HEK293 (cell line): ENCODE results near the gene PDGFC.

Experiments used
- CTCF ChIA-PET: fragments of 350-600 bp; formaldehyde crosslinking; extraction: SDS; loops from one replicate; lab custom pipeline; 2021; ENCODE audit warnings: antibody characterized with exemption; lab: Yijun Ruan, JAX
- POLR2A ChIA-PET: fragments of 300-600 bp; formaldehyde crosslinking; extraction: SDS; loops from one replicate; lab custom pipeline; 2020; ENCODE audit warnings: antibody characterized with exemption, inconsistent platforms; lab: Yijun Ruan, JAX
- H3K27ac ChIP-seq: fragments of 200-500 bp; sonication (Bioruptor generic); 2 replicates; pipeline ENCODE4 v1.5.1; 2014; ENCODE audit warnings: low read depth, low read length, control low read depth, inconsistent platforms; ENCODE audit errors: extremely low read depth
- H3K36me3 ChIP-seq, 2 experiments: fragments of 200-500 bp in 1 of 2; sonication (Bioruptor generic) in 1 of 2; 1 replicate in 1 of 2; 2 replicates in 1 of 2; pipeline ENCODE4 v1.5.1; 2014 to 2017; ENCODE audit warnings: inconsistent platforms in 2 of 2, low read length in 2 of 2; ENCODE audit not compliant: control insufficient read depth in 2 of 2, insufficient read depth in 1 of 2
- H3K4me1 ChIP-seq: fragments of 200-500 bp; sonication (Bioruptor generic); 2 replicates; pipeline ENCODE4 v1.5.1; 2014; ENCODE audit warnings: mild to moderate bottlenecking, low read length, inconsistent platforms; ENCODE audit not compliant: control insufficient read depth, insufficient read depth
- H3K4me3 ChIP-seq: 2 replicates; pipeline ENCODE4 v1.5.1; 2011; ENCODE audit warnings: low read depth, mild to moderate bottlenecking, control low read depth, low read length, moderate library complexity
- H3K9me3 ChIP-seq: fragments of 200-500 bp; sonication (Bioruptor generic); 2 replicates; pipeline ENCODE4 v1.5.1; 2014; ENCODE audit warnings: low read depth, low read length, inconsistent platforms; ENCODE audit not compliant: control insufficient read depth, insufficient read depth
- SETDB1 ChIP-seq: IDR thresholded peaks from one replicate; pipeline ENCODE4 v1.6.1; 2017; ENCODE audit warnings: mild to moderate bottlenecking, low read length, moderate library complexity, mixed read lengths; ENCODE audit not compliant: insufficient read length
- ZBTB20 ChIP-seq: fragments of 450-650 bp; formaldehyde crosslinking; IDR thresholded peaks from 2 replicates; pipeline ENCODE4 v1.5.1; 2016; ENCODE audit warnings: missing biosample characterization, missing genetic modification characterization
- ZBTB44 ChIP-seq: fragments of 450-650 bp; IDR thresholded peaks from 2 replicates; pipeline ENCODE4 v1.5.1; 2018; ENCODE audit warnings: missing biosample characterization, mild to moderate bottlenecking, missing genetic modification characterization
- ZBTB48 ChIP-seq: fragments of 450-650 bp; formaldehyde crosslinking; IDR thresholded peaks from 2 replicates; pipeline ENCODE4 v1.5.1; 2016; ENCODE audit warnings: missing biosample characterization, missing genetic modification characterization
- ZBTB8A ChIP-seq: fragments of 450-650 bp; formaldehyde crosslinking; IDR thresholded peaks from 2 replicates; pipeline ENCODE4 v1.5.1; 2016; ENCODE audit warnings: missing biosample characterization, missing genetic modification characterization
- ZFP3 ChIP-seq: fragments of 450-650 bp; formaldehyde crosslinking; IDR thresholded peaks from 2 replicates; pipeline ENCODE4 v1.5.1; 2016; ENCODE audit warnings: low read depth, missing biosample characterization, missing genetic modification characterization
- ZNF140 ChIP-seq: fragments of 450-650 bp; formaldehyde crosslinking; IDR thresholded peaks from 2 replicates; pipeline ENCODE4 v1.5.1; 2016; ENCODE audit warnings: missing biosample characterization, missing genetic modification characterization
- ZNF155 ChIP-seq: fragments of 450-650 bp; formaldehyde crosslinking; IDR thresholded peaks from 2 replicates; pipeline ENCODE4 v1.5.1; 2016; ENCODE audit warnings: missing biosample characterization, missing genetic modification characterization
- ZNF2 ChIP-seq: fragments of 450-650 bp; formaldehyde crosslinking; IDR thresholded peaks from 2 replicates; pipeline ENCODE4 v1.5.1; 2016; ENCODE audit warnings: missing biosample characterization, missing genetic modification characterization
- ZNF221 ChIP-seq: fragments of 450-650 bp; formaldehyde crosslinking; IDR thresholded peaks from 2 replicates; pipeline ENCODE4 v1.5.1; 2017; ENCODE audit warnings: missing biosample characterization, missing genetic modification characterization, borderline replicate concordance
- ZNF391 ChIP-seq: fragments of 450-650 bp; formaldehyde crosslinking; IDR thresholded peaks from 2 replicates; pipeline ENCODE4 v1.5.1; 2016; ENCODE audit warnings: low read depth, missing biosample characterization, missing genetic modification characterization, borderline replicate concordance
- ZNF394 ChIP-seq: fragments of 450-650 bp; formaldehyde crosslinking; IDR thresholded peaks from 2 replicates; pipeline ENCODE4 v1.5.1; 2016; ENCODE audit warnings: missing biosample characterization, missing genetic modification characterization, mild to moderate bottlenecking, moderate library complexity, borderline replicate concordance
- ZNF404 ChIP-seq: fragments of 450-650 bp; formaldehyde crosslinking; IDR thresholded peaks from 2 replicates; pipeline ENCODE4 v1.5.1; 2017; ENCODE audit warnings: missing biosample characterization, missing genetic modification characterization
- ZNF473 ChIP-seq: fragments of 450-650 bp; formaldehyde crosslinking; IDR thresholded peaks from 2 replicates; pipeline ENCODE4 v1.5.1; 2017; ENCODE audit warnings: missing biosample characterization, missing genetic modification characterization
- ZNF549 ChIP-seq: fragments of 450-650 bp; IDR thresholded peaks from 2 replicates; pipeline ENCODE4 v1.5.1; 2018; ENCODE audit warnings: missing biosample characterization, missing genetic modification characterization, mild to moderate bottlenecking, inconsistent platforms, moderate library complexity
- ZNF555 ChIP-seq: fragments of 450-650 bp; formaldehyde crosslinking; conservative IDR thresholded peaks from 2 replicates; pipeline ENCODE4 v1.5.1; 2017; ENCODE audit warnings: missing biosample characterization, mild to moderate bottlenecking, missing genetic modification characterization, inconsistent platforms
- ZNF561 ChIP-seq: fragments of 450-650 bp; IDR thresholded peaks from 2 replicates; pipeline ENCODE4 v1.5.1; 2018; ENCODE audit warnings: missing biosample characterization, missing genetic modification characterization, borderline replicate concordance
- TF ChIP-seq, protein P1 (sequence below): fragments of 450-650 bp; formaldehyde crosslinking; IDR thresholded peaks from 2 replicates; pipeline ENCODE4 v1.5.0; 2017; ENCODE audit warnings: missing biosample characterization, missing genetic modification characterization, borderline replicate concordance

PDGFC gene

DNA sequence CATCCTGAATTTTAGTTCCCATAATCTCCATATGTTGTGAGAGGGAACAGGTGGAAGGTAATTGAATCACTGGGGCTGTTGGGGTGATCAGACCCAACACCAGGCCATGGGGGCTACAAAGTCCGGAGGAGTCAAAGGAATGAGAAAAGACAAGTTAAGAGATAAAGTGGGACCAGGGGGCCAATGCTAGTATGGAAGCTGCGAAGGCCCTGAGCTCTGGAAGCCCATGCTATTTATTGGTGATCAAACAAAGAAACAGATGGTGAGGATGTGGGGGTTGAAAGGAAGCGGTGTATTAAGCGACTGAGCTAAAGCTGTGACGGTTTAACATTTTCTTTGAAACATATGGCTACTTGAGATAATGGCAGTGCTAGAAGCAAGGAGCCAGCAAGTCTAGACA is 132.8 kb downstream of the PDGFC start:
- no peaks in the 10 kb centered on the region; the same call in 1 of the 2 replicates for H3K9me3 ChIP-seq
- H3K4me3 ChIP-seq, result no peak overlapping the region
- H3K4me1 ChIP-seq, result no peaks in the 10 kb centered on the region
- POLR2A ChIA-PET, result no interaction called here
- H3K27ac ChIP-seq, result no peak overlapping the region
- H3K36me3 ChIP-seq, result no peaks in the 10 kb centered on the region
- CTCF ChIA-PET, result no interaction called here
- TF ChIP-seq ZNF140 (tag by site-specific recombination) (no peak), ZNF2 (tag by site-specific recombination) (no peak)

- Histone ChIP-seq H3K27ac (no peak overlapping the region), H3K9me3 (no peaks in the 10 kb centered on the region; the same call in 1 of the 2 replicates), H3K4me3 (no peak overlapping the region), H3K36me3 (no peaks in the 10 kb centered on the region), H3K4me1 (no peaks in the 10 kb centered on the region)
- POLR2A ChIA-PET, result no interaction called here
- CTCF ChIA-PET, result interaction anchor here (0.6 kb wide), 1 partner anchor 29 kb away, joined by 5 read pairs; no protein-coding TSS in a partner anchor
- TF ChIP-seq ZBTB44 (tag by site-specific recombination), result no peak
These were observed 133.8 kb downstream of the PDGFC start for GRCh38 chr4:156837625-156838345.

- TF ChIP-seq, protein P1, sequence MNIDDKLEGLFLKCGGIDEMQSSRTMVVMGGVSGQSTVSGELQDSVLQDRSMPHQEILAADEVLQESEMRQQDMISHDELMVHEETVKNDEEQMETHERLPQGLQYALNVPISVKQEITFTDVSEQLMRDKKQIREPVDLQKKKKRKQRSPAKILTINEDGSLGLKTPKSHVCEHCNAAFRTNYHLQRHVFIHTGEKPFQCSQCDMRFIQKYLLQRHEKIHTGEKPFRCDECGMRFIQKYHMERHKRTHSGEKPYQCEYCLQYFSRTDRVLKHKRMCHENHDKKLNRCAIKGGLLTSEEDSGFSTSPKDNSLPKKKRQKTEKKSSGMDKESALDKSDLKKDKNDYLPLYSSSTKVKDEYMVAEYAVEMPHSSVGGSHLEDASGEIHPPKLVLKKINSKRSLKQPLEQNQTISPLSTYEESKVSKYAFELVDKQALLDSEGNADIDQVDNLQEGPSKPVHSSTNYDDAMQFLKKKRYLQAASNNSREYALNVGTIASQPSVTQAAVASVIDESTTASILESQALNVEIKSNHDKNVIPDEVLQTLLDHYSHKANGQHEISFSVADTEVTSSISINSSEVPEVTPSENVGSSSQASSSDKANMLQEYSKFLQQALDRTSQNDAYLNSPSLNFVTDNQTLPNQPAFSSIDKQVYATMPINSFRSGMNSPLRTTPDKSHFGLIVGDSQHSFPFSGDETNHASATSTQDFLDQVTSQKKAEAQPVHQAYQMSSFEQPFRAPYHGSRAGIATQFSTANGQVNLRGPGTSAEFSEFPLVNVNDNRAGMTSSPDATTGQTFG (tag by site-specific recombination), result no peak
- no peak for TF ChIP-seq ZBTB20
- TF ChIP-seq ZNF549 (tag by site-specific recombination), result no peak
- no peak for TF ChIP-seq ZNF404 (tag by site-specific recombination)
- no peak for TF ChIP-seq ZNF391
- no peak for TF ChIP-seq ZBTB8A (tag by site-specific recombination)
- TF ChIP-seq ZNF555 (tag by site-specific recombination), result no peak
- no peak for TF ChIP-seq ZFP3 (tag by site-specific recombination)
- no peak overlapping the region for H3K4me3 ChIP-seq
- POLR2A ChIA-PET, result no interaction called here
These were observed 138.7 kb downstream of the PDGFC start for GRCh38 chr4:156832886-156833285.

GRCh38 chr4:156830351-156830750 is 141.2 kb downstream of the PDGFC start:
- Histone ChIP-seq H3K9me3 (no peaks in the 10 kb centered on the region), H3K4me3 (no peak overlapping the region), H3K27ac (no peak overlapping the region), H3K36me3 (no peaks in the 10 kb centered on the region), H3K4me1 (no peaks in the 10 kb centered on the region)
- ChIA-PET POLR2A (no interaction called here), CTCF (no interaction called here)
- TF ChIP-seq ZNF561 (tag by site-specific recombination) (no peak), ZNF155 (tag by site-specific recombination) (no peak), ZNF221 (tag by site-specific recombination) (no peak), ZBTB48 (no peak), ZNF473 (tag by site-specific recombination) (no peak), ZNF394 (tag by site-specific recombination) (no peak), SETDB1 (no peak)
- TF ChIP-seq, protein P1 (tag by site-specific recombination), result no peak

More at GRCh38 chr4:156832886-156833285, 138.7 kb downstream of the PDGFC start:
- no peaks in the 10 kb centered on the region for H3K36me3 ChIP-seq
- H3K4me1 ChIP-seq, result no peaks in the 10 kb centered on the region
- no peak overlapping the region for H3K27ac ChIP-seq
- CTCF ChIA-PET, result no interaction called here
- H3K9me3 ChIP-seq, result no peaks in the 10 kb centered on the region
